GM12878 (cell line): Measurements from ENCODE around the gene SARM1. TPM values are rescaled to one million over a fixed set of nuclear protein-coding genes. Genes with fewer than 3 reads are reported as not detected.
A peak's percentile ranks its signal among the peaks of the same experiment; 100 is the strongest.

Experiments
- CTCF ChIP-seq, 3 experiments: IDR thresholded peaks in 2 of 3; conservative IDR thresholded peaks in 1 of 3; 2 replicates each; pipeline ENCODE4 v1.5.1; 2011; ENCODE audit warnings: low read depth in 3 of 3, low read length in 3 of 3, mild to moderate bottlenecking in 3 of 3, control low read depth in 2 of 3, moderate library complexity in 2 of 3, inconsistent platforms in 1 of 3, mixed read lengths in 1 of 3; ENCODE audit not compliant: control insufficient read depth in 2 of 3, insufficient read depth in 1 of 3; ENCODE audit errors: extremely low read depth in 1 of 3
- EED ChIP-seq: sonication (generic); IDR thresholded peaks from 2 replicates; pipeline ENCODE4 v1.6.1; 2016; ENCODE audit warnings: antibody characterized with exemption, low read depth
- FOS ChIP-seq: IDR thresholded peaks from 3 replicates; pipeline ENCODE4 v1.6.1; 2011; ENCODE audit warnings: borderline replicate concordance; ENCODE audit not compliant: insufficient read length; ENCODE audit errors: extremely low read depth
- FOXM1 ChIP-seq: IDR thresholded peaks from 2 replicates; pipeline ENCODE4 v1.6.1; 2012; ENCODE audit warnings: low read depth, mild to moderate bottlenecking, inconsistent platforms, low read length, moderate library complexity
- GATAD2B ChIP-seq: fragments of 450-650 bp; conservative IDR thresholded peaks from 2 replicates; pipeline ENCODE4 v1.6.1; 2017; ENCODE audit warnings: low read depth, mild to moderate bottlenecking, moderate library complexity
- IRF4 ChIP-seq: IDR thresholded peaks from 2 replicates; pipeline ENCODE4 v1.6.1; 2011; ENCODE audit warnings: low read depth, low read length
- MLLT1 ChIP-seq: fragments of 450-650 bp; IDR thresholded peaks from 2 replicates; pipeline ENCODE4 v1.6.1; 2016; ENCODE audit warnings: mild to moderate bottlenecking
- MTA2 ChIP-seq: fragments of 450-650 bp; IDR thresholded peaks from 2 replicates; pipeline ENCODE4 v1.6.1; 2016; ENCODE audit warnings: low read depth, mild to moderate bottlenecking, moderate library complexity
- NFIC ChIP-seq: IDR thresholded peaks from 2 replicates; pipeline ENCODE4 v1.6.1; 2012; ENCODE audit warnings: low read depth, mild to moderate bottlenecking, inconsistent platforms, low read length, moderate library complexity
- NR2C2 ChIP-seq: IDR thresholded peaks from 2 replicates; pipeline ENCODE4 v1.6.1; 2011; ENCODE audit warnings: borderline replicate concordance, low read depth; ENCODE audit not compliant: control insufficient read depth, insufficient read length
- POLR2AphosphoS2 ChIP-seq: IDR thresholded peaks from 2 replicates; pipeline ENCODE4 v1.6.1; 2011; ENCODE audit warnings: low read depth, mild to moderate bottlenecking, low read length, improper control_type of control experiment, moderate library complexity
- RAD21 ChIP-seq: IDR thresholded peaks from 2 replicates; pipeline ENCODE4 v1.6.1; 2011; ENCODE audit warnings: mild to moderate bottlenecking, low read depth, low read length, moderate library complexity; ENCODE audit not compliant: insufficient read depth
- RBBP5 ChIP-seq: fragments of 200-600 bp; sonication (generic); conservative IDR thresholded peaks from 2 replicates; pipeline ENCODE4 v1.6.1; 2016
- RELA ChIP-seq: fragments of 450-650 bp; IDR thresholded peaks from 2 replicates; pipeline ENCODE4 v1.8.0; 2014; ENCODE audit warnings: borderline replicate concordance; ENCODE audit not compliant: partially characterized antibody
- RELB ChIP-seq: fragments of 450-650 bp; IDR thresholded peaks from 2 replicates; pipeline ENCODE4 v1.6.1; 2017; ENCODE audit warnings: low read depth, mild to moderate bottlenecking, moderate library complexity
- RFX5 ChIP-seq: IDR thresholded peaks from 2 replicates; pipeline ENCODE4 v1.6.1; 2011; ENCODE audit warnings: low read depth, low read length, improper control_type of control experiment
- TBL1XR1 ChIP-seq: IDR thresholded peaks from 2 replicates; pipeline ENCODE4 v1.6.1; 2012; ENCODE audit warnings: low read depth, low read length, improper control_type of control experiment
- ZNF622 ChIP-seq: fragments of 450-650 bp; IDR thresholded peaks from 2 replicates; pipeline ENCODE4 v1.6.1; 2017; ENCODE audit warnings: mild to moderate bottlenecking, inconsistent platforms
- polyA plus RNA-seq, 11 experiments: library from polyadenylated mRNA; depleted of rRNA in 4 of 11; unstranded in 6 of 11; stranded (reverse) in 5 of 11; fragments of >200 nt; fragmentation: Nextera tagmentation in 4 of 11; fragmentation: Illumina TruSeq in 1 of 11; extraction: Ambion mirVana in 4 of 11; extraction: Trizol in 1 of 11; gene quantifications; 1 replicate in 1 of 11; 2 replicates in 10 of 11; pipeline versions ENCODE4 v1.2.1 to v1.2.3, GENCODE V29; 2011 to 2016; ENCODE audit warnings: inconsistent platforms in 2 of 11, missing spikeins in 2 of 11, low read depth in 1 of 11
- total RNA-seq, 4 experiments: library from RNA; depleted of rRNA in 3 of 4; stranded (reverse); fragments of >200 nt in 3 of 4; fragmentation: Illumina TruSeq in 1 of 4; extraction: Trizol in 1 of 4; gene quantifications; 2 replicates each; pipeline versions ENCODE4 v1.2.1 to v1.2.3, GENCODE V29; 2013 to 2021
- TF ChIP-seq, protein P1 (sequence below): fragments of 450-650 bp; IDR thresholded peaks from 2 replicates; pipeline ENCODE4 v1.6.1; 2014; ENCODE audit warnings: mild to moderate bottlenecking
- TF ChIP-seq, protein P2 (sequence below): fragments of 450-650 bp; IDR thresholded peaks from 2 replicates; pipeline ENCODE4 v1.6.1; 2017; ENCODE audit warnings: mild to moderate bottlenecking

SARM1 gene
- total and polyA plus RNA-seq, 10 of the 15 experiments (the other 5 are each of a cell fraction or from before 2014, with no cell fraction given) = 0.56 to 25.3 (median 11.9) TPM

- TF ChIP-seq MLLT1 (no peak), RAD21 (no peak), FOS (no peak), TBL1XR1 (no peak), EED (0 out of 2 replicates have a peak, but pooled peaks have one; percentile 30), MTA2 (peak; percentile 40; the same call in 1 of the 2 replicates), RFX5 (no peak), RBBP5 (no peak), RELB (no peak), IRF4 (peak; percentile 86), NR2C2 (no peak), FOXM1 (no peak), CTCF (IDR thresholded peaks at IDR 0.05 in 2 of 3, conservative IDR thresholded peaks at IDR 0.05 in 1 of 3; ENCODE audit: control insufficient read depth in 2 of 3, extremely low read depth in 1 of 3, insufficient read depth in 1 of 3, low read depth in 3 of 3, low read length in 3 of 3) (no peak), NFIC (0 out of 2 replicates have a peak, but pooled peaks have one; percentile 31), RELA (no peak), ZNF622 (no peak), POLR2AphosphoS2 (no peak), GATAD2B (no peak)
- TF ChIP-seq, protein P1, sequence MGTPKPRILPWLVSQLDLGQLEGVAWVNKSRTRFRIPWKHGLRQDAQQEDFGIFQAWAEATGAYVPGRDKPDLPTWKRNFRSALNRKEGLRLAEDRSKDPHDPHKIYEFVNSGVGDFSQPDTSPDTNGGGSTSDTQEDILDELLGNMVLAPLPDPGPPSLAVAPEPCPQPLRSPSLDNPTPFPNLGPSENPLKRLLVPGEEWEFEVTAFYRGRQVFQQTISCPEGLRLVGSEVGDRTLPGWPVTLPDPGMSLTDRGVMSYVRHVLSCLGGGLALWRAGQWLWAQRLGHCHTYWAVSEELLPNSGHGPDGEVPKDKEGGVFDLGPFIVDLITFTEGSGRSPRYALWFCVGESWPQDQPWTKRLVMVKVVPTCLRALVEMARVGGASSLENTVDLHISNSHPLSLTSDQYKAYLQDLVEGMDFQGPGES = no peak
- TF ChIP-seq, protein P2, sequence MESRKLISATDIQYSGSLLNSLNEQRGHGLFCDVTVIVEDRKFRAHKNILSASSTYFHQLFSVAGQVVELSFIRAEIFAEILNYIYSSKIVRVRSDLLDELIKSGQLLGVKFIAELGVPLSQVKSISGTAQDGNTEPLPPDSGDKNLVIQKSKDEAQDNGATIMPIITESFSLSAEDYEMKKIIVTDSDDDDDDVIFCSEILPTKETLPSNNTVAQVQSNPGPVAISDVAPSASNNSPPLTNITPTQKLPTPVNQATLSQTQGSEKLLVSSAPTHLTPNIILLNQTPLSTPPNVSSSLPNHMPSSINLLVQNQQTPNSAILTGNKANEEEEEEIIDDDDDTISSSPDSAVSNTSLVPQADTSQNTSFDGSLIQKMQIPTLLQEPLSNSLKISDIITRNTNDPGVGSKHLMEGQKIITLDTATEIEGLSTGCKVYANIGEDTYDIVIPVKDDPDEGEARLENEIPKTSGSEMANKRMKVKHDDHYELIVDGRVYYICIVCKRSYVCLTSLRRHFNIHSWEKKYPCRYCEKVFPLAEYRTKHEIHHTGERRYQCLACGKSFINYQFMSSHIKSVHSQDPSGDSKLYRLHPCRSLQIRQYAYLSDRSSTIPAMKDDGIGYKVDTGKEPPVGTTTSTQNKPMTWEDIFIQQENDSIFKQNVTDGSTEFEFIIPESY = no peak
Observed at GRCh38 chr17:28327031-28327607, 44.4 kb upstream of the SARM1 start (continued).
